Right renal cortex interstitium (tissue), 3 donors: ENCODE data around the gene ZNF358. TPM values are rescaled to one million over a fixed set of nuclear protein-coding genes. Genes with fewer than 3 reads are reported as not detected.

Source experiments
- DNase-seq, 3 donors: peaks; one replicate each; pipeline ENCODE4 v3.0.0-alpha.2; 2013; ENCODE audit warnings: low read depth in 3 of 3, low spot score in 2 of 3
- polyA plus RNA-seq, 3 donors: library from polyadenylated mRNA; unstranded; fragments of 120-200 nt; gene quantifications; one replicate each; pipeline ENCODE4 v1.2.1, GENCODE V29; 2013; ENCODE audit not compliant: insufficient read length in 3 of 3

Gene ZNF358
- 10 to 100 TPM; 28.7 to 39.8 (median 32.4) TPM for polyA plus RNA-seq

DNA sequence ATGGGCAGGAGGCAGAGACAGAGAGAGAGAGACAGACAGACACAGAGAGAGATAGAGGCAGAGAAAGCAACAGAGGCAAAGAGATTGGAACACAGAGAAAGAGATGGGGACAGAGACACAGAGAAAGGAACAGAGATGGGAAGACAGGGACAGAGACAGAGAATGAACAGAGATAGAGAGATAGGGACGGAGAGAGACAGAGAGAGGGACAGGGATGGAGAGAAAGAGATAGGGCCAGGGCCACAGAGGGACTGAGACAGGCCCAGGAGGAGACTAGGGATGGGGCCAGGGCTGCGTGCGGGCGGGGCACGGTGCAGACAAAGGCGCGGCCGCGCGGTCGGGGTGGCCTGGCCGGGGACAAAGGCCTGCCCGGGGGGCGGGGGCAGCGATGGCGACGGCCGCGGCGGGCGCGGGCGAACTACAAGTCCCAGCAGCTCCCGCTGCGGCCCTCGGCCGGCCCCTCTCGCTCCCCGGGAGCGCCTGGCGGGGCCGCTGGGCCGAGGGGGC is at the start of gene ZNF358:
TSS of gene ZNF358 (plus strand) at position 459 of the 507 bp plus-strand sequence. CDS start 3,140 bp downstream, outside the sequence.
- no peak for DNase-seq

- DNase-seq: no peak
These were observed 48.6 kb upstream of the ZNF358 start for GRCh38 chr19:7467009-7467989.

- no peak for DNase-seq
These were observed 47.1 kb upstream of the ZNF358 start for GRCh38 chr19:7468840-7469239.

DNA sequence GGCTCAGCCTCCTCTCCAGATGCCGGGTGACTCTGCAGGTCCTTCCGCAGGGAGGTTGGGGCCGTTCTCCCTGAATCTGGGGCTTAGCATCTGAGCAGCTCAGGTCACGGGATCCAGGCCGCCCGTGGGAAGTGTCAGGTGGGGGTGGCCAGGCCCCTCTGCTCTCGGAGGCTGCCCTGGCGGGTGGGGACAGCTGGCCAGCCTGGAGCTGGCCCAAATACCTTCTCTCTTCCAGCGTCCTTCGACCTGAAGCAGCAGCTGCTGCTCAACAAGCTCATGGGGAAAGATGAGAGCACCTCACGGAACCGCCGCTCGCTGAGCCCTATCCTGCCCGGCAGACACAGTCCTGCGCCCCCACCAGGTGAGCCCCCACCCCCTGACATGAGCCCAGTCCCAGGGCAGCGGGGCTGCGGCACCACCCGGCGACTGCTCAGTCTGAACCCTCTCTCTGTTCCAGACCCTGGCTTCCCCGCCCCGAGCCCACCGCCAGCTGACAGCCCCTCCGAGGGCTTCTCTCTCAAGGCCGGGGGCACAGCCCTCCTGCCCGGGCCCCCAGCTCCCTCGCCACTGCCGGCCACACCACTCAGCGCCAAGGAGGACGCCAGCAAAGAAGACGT is 46.1 kb upstream of the ZNF358 start:
- DNase-seq: no peak

- DNase-seq: no peak
These were observed 45.2 kb upstream of the ZNF358 start for GRCh38 chr19:7470540-7471305.

DNA sequence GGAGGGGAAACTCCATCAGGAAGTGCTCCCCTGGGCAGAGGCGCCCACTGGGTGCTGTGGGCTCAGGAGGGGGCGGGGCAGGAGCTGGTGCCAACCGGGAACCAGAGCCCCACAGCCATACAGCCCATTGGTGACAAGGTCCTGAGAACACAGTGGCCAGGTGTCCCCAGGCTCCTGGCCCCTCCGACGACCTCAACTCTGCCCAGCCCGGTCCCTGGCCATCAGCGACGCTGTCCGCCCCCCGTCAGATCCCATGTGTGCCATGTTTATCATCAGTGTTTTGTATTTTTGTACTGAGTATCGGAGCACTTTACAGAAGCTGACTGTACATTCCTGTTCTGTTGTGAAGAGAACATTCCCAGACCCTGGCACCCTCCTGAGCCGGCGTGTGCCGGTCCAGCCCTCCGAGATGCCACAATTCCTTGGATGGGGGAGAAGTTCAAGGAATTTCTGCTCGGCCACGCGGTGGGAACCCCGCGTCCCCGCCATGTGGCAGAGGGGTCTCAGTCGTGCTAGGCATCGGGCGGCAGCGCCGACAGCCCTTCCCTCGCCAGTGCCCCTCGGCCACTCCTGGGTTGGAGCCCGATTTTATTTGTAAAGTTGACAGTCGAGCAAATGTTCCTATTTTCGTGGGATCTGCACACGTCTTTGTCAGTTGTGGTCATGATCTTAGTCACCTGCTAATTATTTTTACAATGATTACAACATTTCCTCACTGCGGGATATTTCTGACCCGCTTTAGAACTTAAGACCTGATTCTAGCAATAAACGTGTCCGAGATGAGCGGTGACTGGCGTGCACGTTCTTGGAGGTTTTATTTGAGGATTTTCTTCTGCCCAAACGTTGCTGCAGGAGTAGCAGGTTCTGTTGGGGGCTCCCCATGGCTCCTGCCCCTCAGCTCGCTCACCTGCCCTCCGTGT is 43.9 kb upstream of the ZNF358 start:
- DNase-seq: no peak

DNA sequence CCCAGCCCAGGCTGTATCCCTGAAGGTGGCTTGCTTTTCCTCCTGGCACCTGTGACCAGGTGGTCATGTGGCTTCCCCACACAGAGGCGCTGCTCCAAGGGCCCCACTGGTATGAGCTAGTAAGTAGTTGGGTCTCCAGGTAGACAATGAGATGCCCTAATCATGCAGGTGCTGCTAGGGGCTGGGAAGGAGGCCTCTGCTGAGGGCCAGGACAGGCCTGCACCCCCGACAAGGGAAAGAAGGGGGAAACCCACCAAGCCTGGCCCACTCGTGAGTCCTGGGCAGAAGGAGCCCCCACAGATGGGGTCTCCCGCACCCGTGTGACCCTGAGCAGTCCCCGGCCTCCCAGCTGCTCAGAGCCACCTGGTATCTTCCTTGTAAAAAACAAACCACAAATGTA is 40.2 kb upstream of the ZNF358 start:
- no peak for DNase-seq

- no peak for DNase-seq
These were observed 39.7 kb upstream of the ZNF358 start for GRCh38 chr19:7476241-7476640.

DNA sequence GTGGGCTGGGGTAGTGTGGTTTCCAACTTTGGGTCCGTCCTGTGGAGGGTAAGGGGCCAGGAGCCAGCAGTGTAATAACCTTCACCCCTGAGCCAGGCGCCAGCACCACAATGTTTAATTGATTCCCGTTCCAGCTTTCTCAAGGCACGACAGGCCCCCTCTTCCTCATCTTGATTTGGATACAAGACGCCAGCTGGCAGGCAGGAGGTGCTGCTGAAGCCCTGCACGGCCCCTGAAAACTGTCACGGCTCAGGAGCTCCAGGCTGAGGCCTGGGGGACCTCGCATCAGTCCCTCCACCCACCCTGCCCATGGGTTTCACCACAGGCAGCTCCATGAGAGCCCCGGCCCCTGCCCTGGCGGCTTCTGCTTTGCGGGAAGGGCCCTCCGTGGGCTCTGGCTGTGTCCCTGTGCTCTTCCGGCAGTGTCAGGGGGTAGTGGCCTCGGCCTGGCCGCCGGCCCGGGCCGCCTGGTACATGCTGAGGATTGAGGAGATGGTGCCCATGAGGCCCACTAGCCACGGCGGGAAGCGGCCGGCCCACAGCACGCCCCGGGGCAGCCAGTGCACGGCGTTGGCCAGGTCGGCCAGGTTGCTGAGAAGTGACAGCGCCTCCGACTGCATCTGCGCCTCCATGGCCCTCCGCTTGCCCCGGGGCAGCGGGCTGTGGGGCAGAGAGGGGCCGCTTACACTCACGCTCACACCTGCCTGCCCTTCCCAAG is 39.0 kb upstream of the ZNF358 start:
- DNase-seq: no peak

DNA sequence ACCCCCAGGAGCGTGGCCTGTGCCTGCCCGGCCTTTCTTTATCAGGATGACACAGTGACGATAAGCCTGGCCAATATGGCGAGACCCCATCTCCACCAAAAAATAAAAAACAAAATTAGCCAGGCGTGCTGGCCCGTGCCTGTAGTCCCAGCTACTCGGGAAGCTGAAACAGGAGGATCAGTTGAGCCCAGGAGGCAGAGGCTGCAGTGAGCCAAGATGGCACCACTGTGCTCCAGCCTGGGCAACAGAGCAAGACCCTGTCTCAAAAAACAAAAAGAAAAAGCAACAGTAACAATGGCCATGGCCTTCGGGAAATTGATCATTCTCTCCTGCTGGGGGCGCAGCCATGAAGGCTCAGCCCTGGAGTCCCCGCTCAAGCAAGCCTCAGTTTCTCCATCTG is 38.1 kb upstream of the ZNF358 start:
- DNase-seq: no peak

DNA sequence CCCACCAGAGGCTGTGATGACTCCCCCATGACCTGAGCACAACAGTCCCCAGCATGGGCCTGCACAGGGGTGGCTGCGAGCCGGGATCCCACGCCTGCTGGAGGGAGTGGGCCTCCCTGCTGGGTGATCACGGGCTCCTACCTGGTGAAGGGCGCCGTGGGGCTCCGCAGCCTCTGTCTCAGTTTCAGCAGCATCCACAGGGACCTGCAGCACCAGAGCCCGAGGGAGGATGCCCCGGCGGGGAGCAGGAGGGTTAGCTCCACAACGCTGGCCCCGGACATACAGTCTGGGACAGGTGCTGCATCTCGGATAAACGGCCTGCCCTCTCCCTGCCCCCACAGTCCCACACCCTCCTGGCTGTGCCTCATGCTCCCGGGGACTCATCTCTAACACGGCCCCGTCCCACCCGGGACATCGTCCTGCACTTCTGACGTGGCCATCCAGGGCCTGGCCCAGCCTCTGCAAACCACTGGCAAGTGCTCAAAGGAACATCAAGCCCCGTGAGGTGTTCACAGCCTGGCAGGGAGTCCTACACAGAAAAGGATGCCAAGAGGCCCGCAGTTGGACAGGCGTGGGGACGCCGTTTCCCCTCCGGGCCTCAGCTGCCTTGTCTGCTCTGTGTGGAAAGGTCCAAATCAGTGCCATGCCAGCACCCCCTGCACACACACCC is 37.6 kb upstream of the ZNF358 start:
- no peak for DNase-seq

DNA sequence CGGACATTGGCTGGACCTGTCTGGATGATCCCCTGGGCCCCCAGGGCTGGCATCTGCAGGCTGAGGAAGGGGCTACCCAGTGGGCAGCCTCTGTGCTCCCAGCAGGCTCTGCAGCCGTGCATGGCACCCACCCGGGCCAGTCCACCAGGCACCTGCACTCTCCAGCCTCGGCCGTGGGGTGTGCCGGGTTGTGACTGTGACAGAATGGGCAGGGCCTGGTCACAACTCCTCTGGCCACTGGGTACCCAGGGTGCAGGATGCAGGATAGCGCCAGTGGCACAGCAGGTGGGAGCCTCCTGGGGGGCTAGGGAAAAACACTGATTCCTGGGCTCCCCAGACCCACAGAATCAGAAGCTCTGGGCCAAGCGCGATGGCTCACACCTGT is 37.1 kb upstream of the ZNF358 start:
- no peak for DNase-seq

DNA sequence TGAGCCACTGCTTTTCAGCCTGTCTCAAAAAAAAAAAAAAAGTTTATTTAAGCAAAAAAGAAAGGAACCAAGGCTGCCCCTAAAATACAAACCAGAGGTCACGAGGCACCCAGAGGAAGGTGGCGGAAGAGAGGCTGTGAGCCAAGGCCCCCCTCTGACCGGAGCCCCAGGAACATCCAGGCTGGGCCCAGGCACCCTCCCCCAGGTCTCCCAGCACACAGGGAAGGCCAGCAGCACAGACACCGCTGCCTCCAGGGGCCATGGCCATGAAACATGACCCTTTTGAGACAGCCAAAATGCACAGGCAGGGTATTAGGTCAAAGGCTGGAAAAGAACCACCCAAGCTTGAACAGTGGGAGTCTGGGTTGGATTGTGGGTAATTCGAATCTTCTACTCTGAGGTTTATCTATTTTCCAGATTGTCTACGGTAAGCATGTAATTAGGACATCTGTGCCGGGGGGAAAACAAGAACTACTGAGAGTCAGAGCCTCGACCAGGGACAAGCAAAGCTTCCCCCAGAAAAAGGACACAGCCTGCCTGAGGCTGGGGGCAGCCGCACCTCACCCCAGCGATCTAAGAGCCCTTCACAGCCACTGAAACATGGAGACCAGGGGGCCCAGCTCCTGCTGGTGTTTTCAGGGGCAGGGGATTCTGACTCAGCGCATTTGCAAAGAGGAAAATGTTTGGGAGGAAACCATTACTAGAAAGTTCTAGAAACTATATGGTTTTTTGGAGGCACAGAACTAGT is 35.5 kb upstream of the ZNF358 start:
- no peak for DNase-seq

- DNase-seq: no peak
These were observed 35.0 kb upstream of the ZNF358 start for GRCh38 chr19:7480970-7481255.

DNA sequence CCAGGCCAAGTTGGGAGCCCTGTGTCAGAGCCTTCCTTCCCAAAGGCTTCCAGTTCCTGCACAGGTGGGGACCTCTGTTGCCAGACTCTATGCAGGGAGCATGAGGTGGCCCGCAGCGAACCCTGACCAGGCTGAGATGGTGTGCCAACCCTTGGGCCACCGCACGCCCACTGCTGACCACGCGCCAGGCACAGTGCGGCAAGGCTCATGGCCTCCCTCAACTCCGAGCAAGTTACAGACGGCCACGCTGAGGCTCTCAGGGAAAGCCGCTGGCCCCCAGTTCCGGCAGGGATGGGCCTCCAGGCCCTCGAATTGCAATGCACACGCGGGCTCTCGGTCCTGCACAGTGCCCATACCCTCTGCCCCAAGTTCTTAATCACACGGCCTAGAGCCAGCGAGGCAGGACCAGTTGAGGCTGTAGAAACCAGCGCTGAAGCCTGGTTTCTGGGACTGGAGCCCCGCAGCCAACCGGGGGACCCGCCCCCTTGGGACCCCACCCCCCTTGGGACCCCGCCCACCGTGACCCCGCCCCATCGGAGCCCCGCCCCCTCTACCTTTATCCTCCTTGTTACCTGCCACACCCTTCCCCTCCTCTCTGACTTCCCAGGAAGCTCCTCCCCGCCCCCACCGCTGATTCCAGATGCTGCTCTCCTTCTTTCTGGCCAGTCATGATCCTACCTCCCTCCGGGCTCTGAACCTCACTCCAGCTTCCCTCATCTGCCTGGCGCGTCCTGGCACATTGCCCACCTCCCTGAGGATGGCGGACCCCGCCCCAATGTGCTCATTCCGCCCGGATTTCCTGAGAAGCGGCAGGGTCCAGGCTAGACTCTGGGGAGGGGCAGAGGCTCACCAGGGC is 33.1 kb upstream of the ZNF358 start:
- DNase-seq: no peak

DNA sequence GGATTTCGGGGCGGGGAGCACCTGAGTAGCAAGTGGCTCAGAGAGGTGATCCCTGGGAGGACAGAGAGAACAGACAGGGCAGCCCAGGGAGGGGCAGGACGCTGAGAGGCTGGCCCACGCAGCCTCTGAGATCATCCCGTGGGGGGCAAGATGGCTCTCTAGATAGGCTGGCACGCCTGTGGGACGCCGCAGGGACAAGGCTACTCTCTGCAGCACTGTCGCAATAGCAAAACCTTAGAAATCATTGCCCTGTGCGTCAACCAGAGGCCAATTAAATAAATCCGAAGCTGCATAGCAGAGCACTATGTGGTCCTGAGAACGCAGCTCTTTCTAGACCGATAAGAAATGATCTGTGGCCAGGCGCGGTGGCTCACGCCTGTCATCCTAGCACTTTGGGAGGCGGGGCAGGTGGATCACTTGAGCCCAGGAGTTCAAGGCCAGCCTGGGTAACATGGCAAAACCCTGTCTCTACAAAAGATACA is 32.1 kb upstream of the ZNF358 start:
- DNase-seq: no peak

GRCh38 chr19:7486923-7487322 is 29.0 kb upstream of the ZNF358 start:
- no peak for DNase-seq
